HG02884 (cell line): ENCODE data around the gene KDM6A.
"Not testable (repeated sequence)": the region's sequence is repeated elsewhere in the genome, so short reads cannot be mapped to it uniquely, and the experiment has no call there.

Experiments used
- ATAC-seq: cut with Tn5 transposase; IDR thresholded peaks from one replicate; pipeline ENCODE4 v1.9.1; 2021; ENCODE audit warnings: mild to moderate bottlenecking, moderate library complexity; ENCODE audit not compliant: unreplicated experiment

KDM6A gene

GRCh38 chrX:45068569-45068968, 195.6 kb downstream of the KDM6A start:
- no peak for ATAC-seq

GRCh38 chrX:45070116-45071007, 197.4 kb downstream of the KDM6A start:
- no peak for ATAC-seq

GRCh38 chrX:45073011-45073410, 200.0 kb downstream of the KDM6A start:
- not testable (repeated sequence) for ATAC-seq

- peak; percentile 69 for ATAC-seq
Observed at GRCh38 chrX:45077748-45078424, 204.9 kb downstream of the KDM6A start.

- no peak for ATAC-seq
Observed at GRCh38 chrX:45083314-45083713, 210.3 kb downstream of the KDM6A start.

- ATAC-seq, result no peak
Observed at GRCh38 chrX:45110494-45110893, 237.5 kb downstream of the KDM6A start.

GRCh38 chrX:45126158-45126557, 253.2 kb downstream of the KDM6A start:
- no peak for ATAC-seq

- ATAC-seq, result no peak
Observed at GRCh38 chrX:45128896-45129454, 256.0 kb downstream of the KDM6A start.

GRCh38 chrX:45133465-45133864, 260.5 kb downstream of the KDM6A start:
- no peak for ATAC-seq

- no peak for ATAC-seq
Observed at GRCh38 chrX:45134315-45134731, 261.3 kb downstream of the KDM6A start.

GRCh38 chrX:45134775-45135174, 261.8 kb downstream of the KDM6A start:
- no peak for ATAC-seq

- ATAC-seq, result not testable (repeated sequence)
Observed at GRCh38 chrX:45135391-45136075, 262.5 kb downstream of the KDM6A start.

- no peak for ATAC-seq
Observed at GRCh38 chrX:45137531-45137930, 264.5 kb downstream of the KDM6A start.

GRCh38 chrX:45138525-45138924, 265.5 kb downstream of the KDM6A start:
- no peak for ATAC-seq

GRCh38 chrX:45140812-45141211, 267.8 kb downstream of the KDM6A start:
- ATAC-seq, result no peak

GRCh38 chrX:45142185-45142584, 269.2 kb downstream of the KDM6A start:
- no peak for ATAC-seq

- ATAC-seq, result no peak
Observed at GRCh38 chrX:45143455-45143854, 270.5 kb downstream of the KDM6A start.

- no peak for ATAC-seq
Observed at GRCh38 chrX:45145492-45146215, 272.7 kb downstream of the KDM6A start.

- no peak for ATAC-seq
Observed at GRCh38 chrX:45150821-45151220, 277.8 kb downstream of the KDM6A start.

GRCh38 chrX:45154033-45154360, 281.0 kb downstream of the KDM6A start:
- ATAC-seq, result no peak

- ATAC-seq, result no peak
Observed at GRCh38 chrX:45154462-45154861, 281.5 kb downstream of the KDM6A start.
